Mucosa of stomach (tissue), 1 donor: ENCODE results near the gene NFILZ.

ENCODE experiments used
- H3K27me3 ChIP-seq: one replicate; pipeline ENCODE4 v1.7.0; 2013; ENCODE audit warnings: mild to moderate bottlenecking, low read length; ENCODE audit not compliant: control insufficient read depth, insufficient read depth
- H3K36me3 ChIP-seq: one replicate; pipeline ENCODE4 v1.7.0; 2013; ENCODE audit warnings: low read length; ENCODE audit not compliant: control insufficient read depth, insufficient read depth
- H3K4me1 ChIP-seq: one replicate; pipeline ENCODE4 v1.7.0; 2013; ENCODE audit warnings: mild to moderate bottlenecking, low read length; ENCODE audit not compliant: control insufficient read depth, insufficient read depth
- H3K4me3 ChIP-seq: one replicate; pipeline ENCODE4 v1.7.0; 2013; ENCODE audit warnings: low read length
- H3K9ac ChIP-seq: one replicate; pipeline ENCODE4 v1.7.0; 2013; ENCODE audit warnings: mild to moderate bottlenecking, low read length, moderate library complexity
- H3K9me3 ChIP-seq: one replicate; pipeline ENCODE4 v1.7.0; 2013; ENCODE audit warnings: mild to moderate bottlenecking, low read length, moderate library complexity; ENCODE audit not compliant: control insufficient read depth
- donor health status: Pancreatic carcinoma.

NFILZ gene

DNA sequence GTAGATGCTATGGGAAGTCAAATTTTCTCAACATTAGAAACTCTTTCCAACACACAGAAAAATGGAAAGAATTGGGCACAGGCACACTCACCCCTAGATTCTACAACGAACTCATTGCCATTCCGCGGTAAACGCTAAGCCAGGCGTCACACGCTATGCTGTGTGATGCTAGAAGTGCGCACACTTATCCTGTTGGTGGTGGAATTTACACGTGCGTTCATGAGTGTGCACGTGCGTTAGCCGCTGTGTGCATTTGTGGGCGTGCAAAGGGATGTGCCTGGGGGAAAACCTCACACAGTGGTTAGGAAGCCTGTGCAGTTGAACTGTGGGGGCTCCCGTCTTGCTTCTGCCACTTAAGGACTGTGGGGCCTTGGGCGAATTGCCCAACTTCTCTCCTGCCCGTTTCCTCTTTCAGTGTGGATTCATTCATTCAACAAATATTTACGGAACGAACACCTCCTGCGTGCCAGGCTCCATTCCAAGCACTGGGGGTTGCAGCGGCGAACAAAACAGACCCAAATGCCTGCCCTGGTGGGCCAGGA lies 7.7 kb downstream of the NFILZ start:
- H3K4me1 ChIP-seq, result no peaks in the 10 kb centered on the region
- no peak overlapping the region for H3K4me3 ChIP-seq
- no peaks in the 10 kb centered on the region for H3K27me3 ChIP-seq

DNA sequence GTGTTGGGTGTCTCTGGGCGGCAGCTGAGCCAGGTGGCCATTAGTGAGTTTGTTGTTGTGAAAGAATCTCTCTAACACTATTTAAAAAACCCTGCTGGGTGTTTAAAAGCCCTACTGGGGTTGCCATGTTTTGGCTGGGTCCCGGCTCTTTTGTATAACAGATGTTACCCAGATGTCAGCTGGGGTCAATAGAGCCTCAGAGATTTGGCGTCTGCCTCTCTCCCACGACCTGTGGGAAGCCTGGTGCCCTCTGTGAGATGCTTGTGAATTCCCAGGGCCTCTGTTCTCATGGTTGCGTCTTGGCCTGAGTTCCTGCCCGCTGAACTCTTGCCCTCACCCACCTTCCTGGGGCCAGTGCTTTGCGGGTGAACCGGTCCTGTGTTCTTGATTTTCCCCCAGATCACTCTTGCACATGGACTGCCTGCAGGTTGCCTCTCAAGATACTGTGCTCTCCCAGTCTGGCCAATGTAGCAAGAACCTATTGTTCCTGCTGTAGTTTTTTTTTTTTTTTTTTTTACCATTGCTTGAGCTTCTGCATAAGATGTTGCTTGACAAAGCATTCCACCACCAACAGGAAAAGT lies 9.5 kb downstream of the NFILZ start:
- Histone ChIP-seq H3K36me3 (no peaks in the 10 kb centered on the region), H3K27me3 (no peaks in the 10 kb centered on the region), H3K4me1 (no peaks in the 10 kb centered on the region), H3K9ac (no peak overlapping the region), H3K4me3 (no peak overlapping the region), H3K9me3 (no peaks in the 10 kb centered on the region)

More for the DNA sequence above, 7.7 kb downstream of the NFILZ start:
- Histone ChIP-seq H3K36me3 (no peaks in the 10 kb centered on the region), H3K9ac (no peak overlapping the region), H3K9me3 (no peaks in the 10 kb centered on the region)

DNA sequence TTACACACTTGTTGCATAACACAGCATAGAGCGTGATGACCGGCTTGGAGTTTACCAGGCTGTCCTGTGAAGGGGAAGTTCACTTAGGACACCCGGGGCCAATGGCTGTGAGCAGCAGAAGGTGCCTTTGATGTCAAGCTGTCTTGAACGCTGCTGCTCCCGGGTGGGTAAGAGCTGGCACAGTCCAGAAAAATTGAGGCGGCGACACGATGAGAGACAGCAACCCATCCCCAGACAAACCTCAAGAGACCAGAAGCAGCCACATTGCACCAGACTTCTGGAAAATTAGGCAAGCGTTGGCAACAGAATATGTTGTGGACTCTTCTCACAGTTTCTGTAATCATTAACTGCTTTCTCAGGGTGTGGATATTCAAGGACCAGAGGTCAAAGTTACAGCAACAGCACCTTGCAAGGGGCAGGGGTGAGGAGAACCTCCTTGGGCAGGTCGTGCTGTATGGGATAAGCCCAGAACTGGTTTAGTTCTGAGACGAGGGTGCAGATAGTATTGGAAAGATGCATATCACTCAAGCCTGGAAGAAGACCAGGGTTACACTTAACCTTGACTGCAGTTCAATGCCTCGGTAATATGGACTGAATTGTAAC lies 10.1 kb downstream of the NFILZ start:
- Histone ChIP-seq H3K9ac (no peak overlapping the region), H3K4me1 (no peaks in the 10 kb centered on the region), H3K4me3 (no peak overlapping the region), H3K36me3 (no peaks in the 10 kb centered on the region), H3K27me3 (no peaks in the 10 kb centered on the region), H3K9me3 (no peaks in the 10 kb centered on the region)

DNA sequence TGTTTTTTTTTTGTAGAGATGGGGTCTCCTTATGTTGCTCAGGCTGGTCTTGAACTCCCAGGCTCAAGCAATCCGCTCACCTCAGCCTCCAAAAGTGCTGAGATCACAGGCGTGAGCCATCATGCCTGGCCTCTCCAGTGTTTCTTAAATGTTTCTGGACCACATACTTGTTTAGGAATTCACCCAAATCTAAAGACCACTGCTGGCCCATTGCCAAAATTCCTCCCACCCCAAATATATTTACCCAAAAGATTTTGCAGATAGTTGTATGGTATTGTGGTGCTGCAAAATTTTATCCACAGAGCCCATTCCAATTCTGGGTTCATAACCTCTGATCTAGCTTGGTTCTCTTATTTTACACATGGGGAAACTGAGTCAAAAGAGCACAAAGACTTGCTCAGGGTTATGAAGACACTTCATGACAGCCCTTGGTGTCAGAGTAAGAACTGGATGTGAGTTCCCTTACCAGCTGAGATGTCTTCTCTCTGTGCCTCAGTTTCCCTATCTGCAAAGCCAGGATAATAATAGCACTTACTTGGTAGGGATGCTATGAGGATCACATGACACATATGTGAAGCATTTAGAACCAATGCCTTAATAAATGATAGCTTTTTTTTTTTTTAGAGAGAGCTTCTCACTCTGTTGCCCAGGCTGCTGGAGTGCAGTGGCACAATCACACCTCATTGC lies 10.9 kb downstream of the NFILZ start:
- H3K27me3 ChIP-seq, result no peaks in the 10 kb centered on the region
- no peak overlapping the region for H3K9ac ChIP-seq
- H3K9me3 ChIP-seq, result no peaks in the 10 kb centered on the region
- H3K4me3 ChIP-seq, result no peak overlapping the region
- no peaks in the 10 kb centered on the region for H3K36me3 ChIP-seq
- no peaks in the 10 kb centered on the region for H3K4me1 ChIP-seq

DNA sequence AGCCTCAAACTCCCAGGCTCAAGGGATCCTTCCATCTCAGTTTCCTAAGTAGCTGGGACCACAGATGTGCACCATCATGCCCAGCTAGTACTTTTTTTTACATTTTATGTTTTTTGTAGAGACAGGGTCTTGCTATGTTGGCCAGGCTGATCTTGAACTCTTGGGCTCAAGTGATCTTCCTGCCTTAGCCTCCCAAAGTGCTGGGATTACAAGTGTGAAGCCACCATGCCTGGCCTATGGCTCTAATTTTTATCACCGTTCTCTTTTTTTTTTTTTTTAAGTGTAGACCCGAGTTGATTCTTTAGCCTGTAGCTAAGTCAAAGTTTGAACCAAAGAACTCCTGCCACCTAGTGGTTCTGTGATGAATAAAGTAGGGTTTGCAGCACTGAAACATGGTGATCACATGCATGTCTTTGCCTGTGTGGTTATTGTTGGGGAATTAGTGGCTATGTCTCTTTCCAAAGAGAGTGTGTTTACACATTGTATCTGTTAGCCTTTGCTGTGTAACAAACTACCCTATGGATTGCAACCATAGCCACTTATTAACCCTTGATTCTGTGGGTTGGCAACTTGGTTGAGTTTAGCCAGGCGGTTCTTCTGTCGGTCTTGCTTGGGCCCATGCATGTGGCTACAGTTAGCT lies 11.6 kb downstream of the NFILZ start:
- Histone ChIP-seq H3K4me3 (no peak overlapping the region), H3K36me3 (no peaks in the 10 kb centered on the region), H3K4me1 (no peaks in the 10 kb centered on the region), H3K27me3 (no peaks in the 10 kb centered on the region), H3K9me3 (no peaks in the 10 kb centered on the region), H3K9ac (no peak overlapping the region)

GRCh38 chr19:8642561-8642960 lies 12.1 kb downstream of the NFILZ start:
- H3K9me3 ChIP-seq, result no peaks in the 10 kb centered on the region
- no peak overlapping the region for H3K9ac ChIP-seq
- H3K27me3 ChIP-seq, result no peaks in the 10 kb centered on the region
- H3K4me1 ChIP-seq, result no peaks in the 10 kb centered on the region
- H3K36me3 ChIP-seq, result no peaks in the 10 kb centered on the region
- H3K4me3 ChIP-seq, result no peak overlapping the region

- Histone ChIP-seq H3K36me3 (no peaks in the 10 kb centered on the region), H3K4me1 (no peaks in the 10 kb centered on the region), H3K9me3 (no peaks in the 10 kb centered on the region), H3K9ac (no peak overlapping the region), H3K27me3 (no peaks in the 10 kb centered on the region), H3K4me3 (no peak overlapping the region)
Observed at GRCh38 chr19:8643860-8644653, 13.6 kb downstream of the NFILZ start.

DNA sequence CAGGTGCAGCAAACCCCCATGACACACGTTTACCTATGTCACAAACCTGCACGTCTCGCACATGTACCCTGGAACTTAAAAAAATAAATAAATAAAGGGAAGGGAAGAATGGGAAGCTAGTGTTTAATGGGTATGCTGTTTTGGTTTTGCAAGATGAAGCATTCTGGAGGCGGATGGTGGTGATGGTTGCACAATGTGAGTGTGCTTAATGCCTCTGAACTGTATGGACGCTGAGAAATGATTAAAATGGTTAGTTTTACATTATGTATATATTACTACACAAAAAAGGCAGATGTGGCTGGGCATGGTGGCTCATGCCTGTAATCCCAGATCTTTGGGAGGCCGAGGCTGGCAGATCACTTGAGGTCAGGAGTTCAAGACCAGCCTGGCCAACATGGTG lies 17.8 kb downstream of the NFILZ start:
- Histone ChIP-seq H3K36me3 (no peaks in the 10 kb centered on the region), H3K4me1 (no peaks in the 10 kb centered on the region), H3K9me3 (no peaks in the 10 kb centered on the region), H3K27me3 (no peaks in the 10 kb centered on the region), H3K4me3 (no peak overlapping the region), H3K9ac (no peak overlapping the region)

GRCh38 chr19:8654591-8655339 lies 24.3 kb downstream of the NFILZ start:
- Histone ChIP-seq H3K4me1 (peaks cover 5% of the 10 kb centered on the region), H3K9me3 (no peaks in the 10 kb centered on the region), H3K36me3 (no peaks in the 10 kb centered on the region), H3K9ac (peak overlapping the region; percentile 50), H3K4me3 (peak overlapping the region; percentile 25), H3K27me3 (peaks cover 3% of the 10 kb centered on the region)

DNA sequence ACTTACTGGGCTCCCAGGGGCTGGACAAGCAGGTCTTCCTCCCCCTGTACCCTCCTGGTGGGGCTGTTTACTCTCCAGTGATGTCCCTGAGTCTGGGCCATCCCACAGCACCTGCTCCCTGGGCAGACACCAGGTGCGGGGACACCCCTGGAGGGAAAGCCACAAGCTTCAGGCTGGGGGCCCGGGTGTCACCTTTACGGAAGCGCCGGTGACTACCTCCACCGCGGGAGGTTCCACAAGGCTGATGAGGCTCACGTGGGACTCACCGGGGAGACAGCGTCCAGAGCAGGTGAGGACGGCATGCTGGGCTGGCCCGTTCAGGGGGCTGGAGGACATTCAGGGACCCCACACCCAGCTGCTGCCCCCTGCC lies 24.9 kb downstream of the NFILZ start:
- no peak overlapping the region for H3K9ac ChIP-seq
- no peak overlapping the region for H3K4me3 ChIP-seq

GRCh38 chr19:8657869-8658268 lies 27.4 kb downstream of the NFILZ start:
- Histone ChIP-seq H3K9ac (no peak overlapping the region), H3K4me1 (peaks cover 5% of the 10 kb centered on the region), H3K4me3 (no peak overlapping the region), H3K27me3 (peaks cover 3% of the 10 kb centered on the region), H3K36me3 (no peaks in the 10 kb centered on the region), H3K9me3 (no peaks in the 10 kb centered on the region)

More for the DNA sequence above, 24.9 kb downstream of the NFILZ start:
- Histone ChIP-seq H3K36me3 (no peaks in the 10 kb centered on the region), H3K27me3 (peaks cover 3% of the 10 kb centered on the region), H3K9me3 (no peaks in the 10 kb centered on the region), H3K4me1 (peaks cover 5% of the 10 kb centered on the region)
